Sigmoid colon (tissue), 7 donors: ENCODE measurements around the gene FRMD1. TPM values are rescaled to one million over a fixed set of nuclear protein-coding genes. Genes with fewer than 3 reads are reported as not detected.
A peak's percentile ranks its signal among the peaks of the same experiment; 100 is the strongest.

ENCODE experiments used
- DNase-seq: peaks from one replicate; pipeline ENCODE4 v3.0.0-alpha.2; 2019
- H3K27ac ChIP-seq, 4 donors: fragments of 200-600 bp; sonication (generic); one replicate each; pipeline ENCODE4 v1.5.1; 2016 to 2019; ENCODE audit warnings: mild to moderate bottlenecking in 1 of 4
- H3K27me3 ChIP-seq, 3 donors: fragments of 200-600 bp; sonication (generic); one replicate each; pipeline ENCODE4 v1.5.1; 2019; ENCODE audit warnings: mild to moderate bottlenecking in 1 of 3
- H3K36me3 ChIP-seq, 4 donors: fragments of 200-600 bp; sonication (generic); one replicate each; pipeline ENCODE4 v1.5.1; 2016 to 2019
- H3K4me1 ChIP-seq, 4 donors: fragments of 200-600 bp; sonication (generic); one replicate each; pipeline ENCODE4 v1.5.1; 2017 to 2019
- H3K4me3 ChIP-seq, 4 donors: fragments of 200-600 bp; sonication (generic); one replicate each; pipeline ENCODE4 v1.5.1; 2017 to 2019; ENCODE audit warnings: mild to moderate bottlenecking in 2 of 4, moderate library complexity in 1 of 4
- H3K9me3 ChIP-seq, 4 donors: fragments of 200-600 bp in 3 of 4; sonication (generic) in 3 of 4; one replicate each; pipeline versions ENCODE4 v1.5.1 to v1.6.1; 2013 to 2019
- EP300 ChIP-seq, 4 donors: sonication (generic); formaldehyde crosslinking; IDR thresholded peaks; one replicate each; pipeline ENCODE4 v1.6.1; 2017; ENCODE audit warnings: antibody characterized with exemption in 4 of 4
- POLR2A ChIP-seq, 2 donors: fragments of 450-650 bp; IDR thresholded peaks; one replicate each; pipeline ENCODE4 v1.6.1; 2016; ENCODE audit warnings: antibody characterized with exemption in 2 of 2, mild to moderate bottlenecking in 2 of 2, moderate library complexity in 2 of 2
- POLR2AphosphoS5 ChIP-seq, 4 donors: sonication (generic); formaldehyde crosslinking; IDR thresholded peaks; one replicate each; pipeline ENCODE4 v1.6.1; 2017; ENCODE audit warnings: antibody characterized with exemption in 4 of 4
- WGBS, 2 donors: extraction: QIAGEN DNeasy Blood & Tissue Kit; methylation state at CpG; one replicate each; pipeline ENCODE4 v1.1.7; 2013; 5-methylcytosine and 5-hydroxymethylcytosine counted together
- intact Hi-C: fragments of 100-400 bp; cut with DNase I; formaldehyde crosslinking; loops from one replicate; pipeline ENCODE4 v1.15.1; 2023
- polyA plus RNA-seq, 3 donors: library from polyadenylated mRNA; stranded (reverse); fragments of 200-250 nt; gene quantifications; one replicate each; pipeline ENCODE4 v1.2.3, GENCODE V29; 2013
- total RNA-seq, 4 donors: library from RNA; depleted of rRNA; stranded (reverse); fragments of >200 nt; gene quantifications; one replicate each; pipeline ENCODE4 v1.1.0, GENCODE V29; 2016
- TF ChIP-seq, protein P1 (sequence below), 4 experiments: fragments of 450-650 bp in 3 of 4; fragments of 200-600 bp in 1 of 4; IDR thresholded peaks; one replicate each; pipeline ENCODE4 v1.5.1; 2016 to 2019; ENCODE audit warnings: antibody characterized with exemption in 4 of 4, mild to moderate bottlenecking in 3 of 4, moderate library complexity in 2 of 4
- donor health status: healthy with polysubstance abuse.
- donor health status: Bipolar disorder and iron deficiency.
- donor health status: healthy.

The FRMD1 gene
- total and polyA plus RNA-seq, 7 donors = 0.36 to 12.0 (median 4.2) TPM; not detected in 2

DNA sequence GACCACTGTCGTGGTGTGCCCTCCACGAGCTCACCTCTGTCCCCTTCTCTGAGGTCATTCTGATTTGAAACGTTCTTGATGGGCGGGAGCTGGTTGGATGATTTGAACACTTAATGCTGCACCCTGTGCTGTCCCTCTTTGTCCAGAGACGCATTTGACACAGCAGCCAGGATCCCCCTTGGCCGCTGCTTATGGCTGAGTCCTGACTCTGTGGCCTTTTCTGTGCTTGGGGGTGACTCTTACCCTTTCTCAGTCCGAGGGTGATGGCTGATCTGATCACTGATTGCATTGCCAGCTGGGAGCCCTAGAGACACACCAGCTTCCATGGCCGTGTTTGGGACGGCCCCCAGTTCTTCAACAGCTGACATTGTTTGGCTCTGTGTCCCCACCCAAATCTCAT, 43.5 kb upstream of the FRMD1 start:
- no peaks in the 10 kb centered on the region for H3K27me3 ChIP-seq
- WGBS, 2 donors = 88 to 92% methylated on average over 9 of the region's 9 CpGs
- intact Hi-C loops = no loop called here
- no peaks in the 10 kb centered on the region for H3K9me3 ChIP-seq
- TF ChIP-seq, protein P1, sequence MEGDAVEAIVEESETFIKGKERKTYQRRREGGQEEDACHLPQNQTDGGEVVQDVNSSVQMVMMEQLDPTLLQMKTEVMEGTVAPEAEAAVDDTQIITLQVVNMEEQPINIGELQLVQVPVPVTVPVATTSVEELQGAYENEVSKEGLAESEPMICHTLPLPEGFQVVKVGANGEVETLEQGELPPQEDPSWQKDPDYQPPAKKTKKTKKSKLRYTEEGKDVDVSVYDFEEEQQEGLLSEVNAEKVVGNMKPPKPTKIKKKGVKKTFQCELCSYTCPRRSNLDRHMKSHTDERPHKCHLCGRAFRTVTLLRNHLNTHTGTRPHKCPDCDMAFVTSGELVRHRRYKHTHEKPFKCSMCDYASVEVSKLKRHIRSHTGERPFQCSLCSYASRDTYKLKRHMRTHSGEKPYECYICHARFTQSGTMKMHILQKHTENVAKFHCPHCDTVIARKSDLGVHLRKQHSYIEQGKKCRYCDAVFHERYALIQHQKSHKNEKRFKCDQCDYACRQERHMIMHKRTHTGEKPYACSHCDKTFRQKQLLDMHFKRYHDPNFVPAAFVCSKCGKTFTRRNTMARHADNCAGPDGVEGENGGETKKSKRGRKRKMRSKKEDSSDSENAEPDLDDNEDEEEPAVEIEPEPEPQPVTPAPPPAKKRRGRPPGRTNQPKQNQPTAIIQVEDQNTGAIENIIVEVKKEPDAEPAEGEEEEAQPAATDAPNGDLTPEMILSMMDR (IDR thresholded peaks at IDR 0.05) = no peak
- no peak for TF ChIP-seq POLR2A (IDR thresholded peaks at IDR 0.05)
- no peak for TF ChIP-seq EP300 (IDR thresholded peaks at IDR 0.05)
- no peak for TF ChIP-seq POLR2AphosphoS5 (IDR thresholded peaks at IDR 0.05)
- H3K4me3 ChIP-seq = no peak overlapping the region
- DNase-seq = peak; percentile 27
- H3K27ac ChIP-seq = no peak overlapping the region
- no peaks in the 10 kb centered on the region for H3K4me1 ChIP-seq
- H3K36me3 ChIP-seq = no peaks in the 10 kb centered on the region

DNA sequence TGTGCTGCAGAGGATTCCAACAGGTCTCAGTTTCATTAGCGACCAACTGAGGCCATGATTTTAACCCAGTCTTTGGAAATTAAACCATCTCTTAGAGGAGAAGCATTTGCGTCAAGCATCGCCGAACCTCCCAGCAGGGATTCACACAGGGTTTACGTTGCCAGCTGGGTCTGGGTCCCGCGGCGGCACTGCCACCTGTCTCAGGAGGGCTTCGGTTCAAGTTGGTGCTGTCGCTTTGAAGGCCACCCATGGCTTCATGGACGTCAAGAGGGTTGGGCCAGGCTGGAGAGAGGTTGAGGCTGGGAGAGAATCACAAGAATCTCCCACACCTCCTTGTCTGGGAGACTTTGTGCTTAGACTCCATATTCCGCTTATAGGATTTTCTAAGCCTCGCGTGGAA, 43.0 kb upstream of the FRMD1 start:
- peak; percentile 28 for DNase-seq
- Histone ChIP-seq H3K27ac (no peak overlapping the region), H3K36me3 (no peaks in the 10 kb centered on the region), H3K27me3 (no peaks in the 10 kb centered on the region), H3K4me1 (no peaks in the 10 kb centered on the region), H3K4me3 (no peak overlapping the region), H3K9me3 (no peaks in the 10 kb centered on the region)
- intact Hi-C loops = no loop called here
- 90 to 96% methylated on average over 14 of the region's 14 CpGs for WGBS, 2 donors
- TF ChIP-seq, protein P1 (IDR thresholded peaks at IDR 0.05) = no peak
- TF ChIP-seq POLR2AphosphoS5 (IDR thresholded peaks at IDR 0.05) = no peak

DNA sequence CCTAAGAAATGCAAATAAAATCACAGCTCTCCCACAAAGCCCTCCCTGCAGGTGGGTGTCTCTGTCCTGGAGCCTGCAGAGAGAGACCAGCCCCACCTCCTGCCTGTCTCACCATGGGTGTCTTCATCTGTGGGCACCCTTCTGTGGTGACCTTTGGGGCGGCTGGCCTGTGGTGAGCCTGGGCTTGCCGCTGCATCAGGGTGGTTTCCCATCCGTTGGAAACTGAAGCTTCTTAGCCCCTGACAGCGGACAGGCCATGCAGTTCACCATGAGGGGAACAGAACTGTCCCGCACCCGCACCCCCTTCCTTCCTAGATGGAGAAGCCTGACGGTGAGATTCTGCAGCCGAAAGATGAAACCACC, 42.3 kb upstream of the FRMD1 start:
- TF ChIP-seq POLR2A (IDR thresholded peaks at IDR 0.05) (no peak), EP300 (IDR thresholded peaks at IDR 0.05) (no peak), POLR2AphosphoS5 (IDR thresholded peaks at IDR 0.05) (no peak)
- TF ChIP-seq, protein P1 (IDR thresholded peaks at IDR 0.05) = no peak
- intact Hi-C loops = no loop called here
- DNase-seq = peak; percentile 21
- no peak overlapping the region for H3K27ac ChIP-seq
- H3K4me3 ChIP-seq = no peak overlapping the region
- no peaks in the 10 kb centered on the region for H3K36me3 ChIP-seq
- H3K27me3 ChIP-seq = no peaks in the 10 kb centered on the region
- H3K4me1 ChIP-seq = no peaks in the 10 kb centered on the region
- 90 to 96% methylated on average over 8 of the region's 8 CpGs for WGBS, 2 donors
- H3K9me3 ChIP-seq = no peaks in the 10 kb centered on the region

GRCh38 chr6:168120390-168121302, 41.6 kb upstream of the FRMD1 start:
- Histone ChIP-seq H3K27me3 (no peaks in the 10 kb centered on the region), H3K36me3 (no peaks in the 10 kb centered on the region), H3K4me1 (no peaks in the 10 kb centered on the region), H3K4me3 (no peak overlapping the region), H3K27ac (no peak overlapping the region), H3K9me3 (no peaks in the 10 kb centered on the region)
- DNase-seq = peak; percentile 40
- intact Hi-C loops = no loop called here
- no peak for TF ChIP-seq POLR2A (IDR thresholded peaks at IDR 0.05)
- no peak for TF ChIP-seq POLR2AphosphoS5 (IDR thresholded peaks at IDR 0.05)
- no peak for TF ChIP-seq EP300 (IDR thresholded peaks at IDR 0.05)
- TF ChIP-seq, protein P1 (IDR thresholded peaks at IDR 0.05) = no peak
- WGBS, 2 donors = 77 to 84% methylated on average over 15 of the region's 15 CpGs

DNA sequence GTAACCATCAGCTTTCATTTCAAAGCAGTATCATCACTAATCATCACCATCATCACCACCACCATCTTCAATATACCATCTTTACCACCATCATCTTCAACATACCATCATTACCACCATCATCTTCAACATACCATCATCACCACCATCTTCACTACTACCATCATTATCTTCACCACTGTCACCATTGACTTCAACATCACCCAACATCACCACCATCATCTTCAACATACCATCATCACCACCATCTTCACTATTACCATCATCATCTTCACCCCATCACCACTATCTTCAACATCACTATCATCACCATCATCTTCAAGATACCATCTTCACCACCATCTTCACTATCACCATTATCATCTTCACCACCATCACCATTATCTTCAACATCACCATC, 40.5 kb upstream of the FRMD1 start:
- no peaks in the 10 kb centered on the region for H3K27me3 ChIP-seq
- no peaks in the 10 kb centered on the region for H3K9me3 ChIP-seq
- H3K4me3 ChIP-seq = no peak overlapping the region
- no peak overlapping the region for H3K27ac ChIP-seq
- no peak for DNase-seq
- H3K36me3 ChIP-seq = no peaks in the 10 kb centered on the region
- TF ChIP-seq POLR2A (IDR thresholded peaks at IDR 0.05) = no peak
- TF ChIP-seq EP300 (IDR thresholded peaks at IDR 0.05) = no peak
- TF ChIP-seq POLR2AphosphoS5 (IDR thresholded peaks at IDR 0.05) = no peak
- TF ChIP-seq, protein P1 (IDR thresholded peaks at IDR 0.05) = no peak
- no peaks in the 10 kb centered on the region for H3K4me1 ChIP-seq
- intact Hi-C loops = no loop called here
